Measurements from ENCODE around the gene ZFPL1. TPM values are rescaled to one million over a fixed set of nuclear protein-coding genes. Genes with fewer than 3 reads are reported as not detected.

The ZFPL1 gene
- total RNA-seq, 2 experiments from 2014 or later: 38.4 to 43.9 TPM

DNA sequence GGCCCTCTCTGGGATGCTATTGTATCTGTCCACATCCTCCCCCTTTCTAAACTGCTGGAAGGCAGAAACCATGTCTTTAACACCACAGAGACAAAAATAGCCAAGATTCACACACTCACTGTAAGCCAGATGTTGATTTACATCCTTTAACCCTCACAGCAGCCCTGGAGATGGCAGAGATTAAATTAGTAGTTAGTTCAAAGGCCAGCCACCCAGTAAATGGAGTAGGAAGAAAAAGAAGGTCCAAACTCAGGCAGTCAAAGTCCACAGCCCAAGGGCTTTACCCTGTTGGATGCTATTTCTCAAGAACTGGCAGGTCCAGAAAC is 35.6 kb downstream of the ZFPL1 start:
- Histone ChIP-seq H3K9me3 (ENCODE audit: low read length) (no peaks in the 10 kb centered on the region), H3K9me2 (ENCODE audit: insufficient read depth, low read length) (no peaks in the 10 kb centered on the region), H4K20me1 (ENCODE audit: insufficient read depth, low read length) (peaks cover 17% of the 10 kb centered on the region; the same call in 1 of the 2 replicates), H3K79me2 (ENCODE audit: insufficient read depth, low read depth, low read length) (peaks cover 71% of the 10 kb centered on the region), H2AFZ (ENCODE audit: low read length) (no peak overlapping the region), H3K27ac (ENCODE audit: low read depth, low read length, poor library complexity, severe bottlenecking) (peak overlapping the region; percentile 78), H3K36me3 (ENCODE audit: insufficient read depth, low read length) (peaks cover 76% of the 10 kb centered on the region), H3K4me1 (ENCODE audit: insufficient read depth, low read length, poor library complexity, severe bottlenecking) (peaks cover 65% of the 10 kb centered on the region), H3K4me3 (ENCODE audit: low read depth, low read length, poor library complexity, severe bottlenecking) (peak overlapping the region; percentile 95), H3K4me2 (ENCODE audit: low read length) (peak overlapping the region; percentile 87)
- ChIA-PET CTCF (ENCODE audit: unreplicated experiment) (no interaction called here), POLR2A (interaction anchor here (1.6 to 4.0 kb wide), 2 partner anchors 14 to 105 kb away, joined by 4 to 47 read pairs; partner anchors contain the start of genes ARL2 and SYVN1)
- peak; percentile 51 for DNase-seq (ENCODE audit: low spot score)
- TF ChIP-seq, protein P1, sequence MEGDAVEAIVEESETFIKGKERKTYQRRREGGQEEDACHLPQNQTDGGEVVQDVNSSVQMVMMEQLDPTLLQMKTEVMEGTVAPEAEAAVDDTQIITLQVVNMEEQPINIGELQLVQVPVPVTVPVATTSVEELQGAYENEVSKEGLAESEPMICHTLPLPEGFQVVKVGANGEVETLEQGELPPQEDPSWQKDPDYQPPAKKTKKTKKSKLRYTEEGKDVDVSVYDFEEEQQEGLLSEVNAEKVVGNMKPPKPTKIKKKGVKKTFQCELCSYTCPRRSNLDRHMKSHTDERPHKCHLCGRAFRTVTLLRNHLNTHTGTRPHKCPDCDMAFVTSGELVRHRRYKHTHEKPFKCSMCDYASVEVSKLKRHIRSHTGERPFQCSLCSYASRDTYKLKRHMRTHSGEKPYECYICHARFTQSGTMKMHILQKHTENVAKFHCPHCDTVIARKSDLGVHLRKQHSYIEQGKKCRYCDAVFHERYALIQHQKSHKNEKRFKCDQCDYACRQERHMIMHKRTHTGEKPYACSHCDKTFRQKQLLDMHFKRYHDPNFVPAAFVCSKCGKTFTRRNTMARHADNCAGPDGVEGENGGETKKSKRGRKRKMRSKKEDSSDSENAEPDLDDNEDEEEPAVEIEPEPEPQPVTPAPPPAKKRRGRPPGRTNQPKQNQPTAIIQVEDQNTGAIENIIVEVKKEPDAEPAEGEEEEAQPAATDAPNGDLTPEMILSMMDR (conservative IDR thresholded peaks at IDR 0.05; ENCODE audit: low read length): no peak
- TF ChIP-seq EZH2phosphoT487 (IDR thresholded peaks at IDR 0.05; ENCODE audit: borderline replicate concordance, low read depth, low read length): no peak
- BruUV-seq (replicated peaks): no TSS peak
- intact Hi-C loops (cut with micrococcal nuclease; ENCODE audit: unreplicated experiment): loop anchor here (10.0 kb wide), 1 partner anchor 345 kb away; the partner anchor contains the start of gene SF1

DNA sequence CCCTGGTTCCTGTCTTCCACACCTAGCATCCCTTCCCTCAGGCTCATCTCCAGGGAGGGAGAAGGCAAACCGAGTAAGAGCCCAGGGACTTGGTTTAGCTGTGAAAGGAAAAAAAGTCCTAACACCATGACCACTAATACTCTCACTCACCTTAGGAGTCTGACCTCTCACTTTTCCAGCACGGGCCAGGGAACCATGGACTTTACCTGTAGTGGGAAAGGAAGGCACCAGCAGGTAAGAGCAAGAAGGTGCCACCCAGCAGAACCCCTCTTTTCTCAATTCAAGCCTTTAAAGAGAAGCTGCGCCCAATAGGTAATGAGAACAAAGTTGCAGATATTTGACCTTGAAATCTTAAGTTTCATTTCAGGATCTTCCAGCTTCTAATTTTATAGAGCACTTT is 36.8 kb downstream of the ZFPL1 start:
- Histone ChIP-seq H3K4me3 (ENCODE audit: low read depth, low read length, poor library complexity, severe bottlenecking) (peak overlapping the region; percentile 95), H3K4me2 (ENCODE audit: low read length) (peak overlapping the region; percentile 87), H3K79me2 (ENCODE audit: insufficient read depth, low read depth, low read length) (peaks cover 77% of the 10 kb centered on the region), H3K36me3 (ENCODE audit: insufficient read depth, low read length) (peaks cover 76% of the 10 kb centered on the region), H3K9me3 (ENCODE audit: low read length) (no peaks in the 10 kb centered on the region), H3K4me1 (ENCODE audit: insufficient read depth, low read length, poor library complexity, severe bottlenecking) (peaks cover 64% of the 10 kb centered on the region), H3K27ac (ENCODE audit: low read depth, low read length, poor library complexity, severe bottlenecking) (peak overlapping the region; percentile 78), H3K9me2 (ENCODE audit: insufficient read depth, low read length) (no peaks in the 10 kb centered on the region), H4K20me1 (ENCODE audit: insufficient read depth, low read length) (peaks cover 17% of the 10 kb centered on the region; the same call in 1 of the 2 replicates), H2AFZ (ENCODE audit: low read length) (no peak overlapping the region)
- no peak for TF ChIP-seq EZH2phosphoT487 (IDR thresholded peaks at IDR 0.05; ENCODE audit: borderline replicate concordance, low read depth, low read length)
- TF ChIP-seq, protein P1 (conservative IDR thresholded peaks at IDR 0.05; ENCODE audit: low read length): no peak
- no TSS peak for BruUV-seq (replicated peaks)
- intact Hi-C loops (cut with micrococcal nuclease; ENCODE audit: unreplicated experiment): no loop called here
- no peak for DNase-seq (ENCODE audit: low spot score)
- ChIA-PET POLR2A (interaction anchor here (0.6 to 4.0 kb wide), 4 partner anchors 13 to 372 kb away, joined by 3 to 47 read pairs (median 5); partner anchors contain the start of genes CAPN1 and SYVN1), CTCF (ENCODE audit: unreplicated experiment) (interaction anchor here (2.0 kb wide), 1 partner anchor 59 kb away, joined by 5 read pairs; no protein-coding TSS in a partner anchor)

DNA sequence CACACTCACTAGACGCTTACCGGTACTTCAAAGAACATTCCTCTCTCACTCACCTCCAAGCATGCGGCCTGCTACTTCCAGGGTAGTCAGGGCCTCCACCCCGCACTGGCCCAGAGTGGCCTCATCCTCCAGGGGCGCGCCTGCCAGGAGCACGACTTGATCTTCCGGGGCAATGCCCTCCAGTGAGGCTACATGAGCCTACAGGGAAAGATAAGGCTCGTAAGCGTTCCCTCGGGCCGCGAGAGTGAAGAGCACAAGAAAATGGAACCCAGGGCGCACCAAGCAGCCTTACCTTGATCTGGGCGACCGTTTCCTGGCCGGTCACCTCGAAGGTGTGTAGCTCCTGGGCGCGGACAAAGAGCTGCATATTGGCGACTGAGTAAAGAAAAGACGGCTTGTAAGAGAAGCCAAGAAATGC is 37.4 kb downstream of the ZFPL1 start:
- intact Hi-C loops (cut with micrococcal nuclease; ENCODE audit: unreplicated experiment): no loop called here
- ChIA-PET POLR2A (interaction anchor here (0.7 to 4.0 kb wide), 7 partner anchors 12 to 727 kb away, joined by 3 to 47 read pairs (median 5); partner anchors contain the start of genes CAPN1 and SYVN1), CTCF (ENCODE audit: unreplicated experiment) (interaction anchor here (0.6 to 2.0 kb wide), 2 partner anchors 9 to 59 kb away, joined by 4 to 5 read pairs; partner anchors contain the start of gene TM7SF2)
- Histone ChIP-seq H3K9me2 (ENCODE audit: insufficient read depth, low read length) (no peaks in the 10 kb centered on the region), H3K36me3 (ENCODE audit: insufficient read depth, low read length) (peaks cover 76% of the 10 kb centered on the region), H2AFZ (ENCODE audit: low read length) (no peak overlapping the region), H4K20me1 (ENCODE audit: insufficient read depth, low read length) (peaks cover 17% of the 10 kb centered on the region; the same call in 1 of the 2 replicates), H3K79me2 (ENCODE audit: insufficient read depth, low read depth, low read length) (peaks cover 70% of the 10 kb centered on the region), H3K4me1 (ENCODE audit: insufficient read depth, low read length, poor library complexity, severe bottlenecking) (peaks cover 57% of the 10 kb centered on the region), H3K4me3 (ENCODE audit: low read depth, low read length, poor library complexity, severe bottlenecking) (peak overlapping the region; percentile 95), H3K9me3 (ENCODE audit: low read length) (no peaks in the 10 kb centered on the region), H3K4me2 (ENCODE audit: low read length) (peak overlapping the region; percentile 87), H3K27ac (ENCODE audit: low read depth, low read length, poor library complexity, severe bottlenecking) (peak overlapping the region; percentile 78)
- peak; percentile 49 for DNase-seq (ENCODE audit: low spot score)
- no TSS peak for BruUV-seq (replicated peaks)
- TF ChIP-seq EZH2phosphoT487 (IDR thresholded peaks at IDR 0.05; ENCODE audit: borderline replicate concordance, low read depth, low read length): no peak
- TF ChIP-seq, protein P1 (conservative IDR thresholded peaks at IDR 0.05; ENCODE audit: low read length): no peak
